Mammary epithelial cell (primary cell): ENCODE data around the gene SMYD3.
A peak's percentile ranks its signal among the peaks of the same experiment; 100 is the strongest.

Source experiments
- CTCF ChIP-seq, 2 donors: IDR thresholded peaks in 1 of 2; conservative IDR thresholded peaks in 1 of 2; 2 replicates each; pipeline ENCODE4 v1.5.1; 2011 to 2012; ENCODE audit warnings: inconsistent platforms in 2 of 2, low read length in 2 of 2, mild to moderate bottlenecking in 2 of 2, control low read depth in 1 of 2, low read depth in 1 of 2; ENCODE audit not compliant: insufficient read depth in 1 of 2; ENCODE audit errors: extremely low read depth in 1 of 2
- EZH2 ChIP-seq: IDR thresholded peaks from 2 replicates; pipeline ENCODE4 v1.6.1; 2012; ENCODE audit warnings: low read length, inconsistent platforms, borderline replicate concordance

- TF ChIP-seq CTCF (conservative IDR thresholded peaks at IDR 0.05 in 1 of 2, IDR thresholded peaks at IDR 0.05 in 1 of 2; ENCODE audit: extremely low read depth in 1 of 2, insufficient read depth in 1 of 2, low read depth in 1 of 2, low read length in 2 of 2) (peak in 1 of 2 donors; percentile 13), EZH2 (no peak)
Observed at GRCh38 chr1:245825128-245825901, 681.8 kb downstream of the SMYD3 start.
